H1 (cell line): ENCODE measurements around the gene TOPORS. TPM values are rescaled to one million over a fixed set of nuclear protein-coding genes. Genes with fewer than 3 reads are reported as not detected.

Experiments
- CTCF ChIA-PET: fragments of 300-600 bp; sonication (Branson Sonifier 250); formaldehyde crosslinking; loops from one replicate; lab custom pipeline; 2021; ENCODE audit not compliant: partially characterized antibody; lab: Charles Lee
- POLR2A ChIA-PET: fragments of 300-600 bp; sonication (Branson Sonifier 250); formaldehyde crosslinking; loops from one replicate; lab custom pipeline; 2021; ENCODE audit warnings: inconsistent platforms; ENCODE audit not compliant: partially characterized antibody; lab: Charles Lee
- DNase-seq, 2 experiments: peaks; one replicate each; pipeline versions ENCODE4 v3.0.0 to v3.0.0-alpha.2; 2010 to 2022; ENCODE audit warnings: low spot score in 2 of 2, low read depth in 1 of 2, mixed read lengths in 1 of 2
- FAIRE-seq: peaks from 2 replicates; lab custom pipeline; 2011; peaks lifted over from hg19 to GRCh38; lab: Jason Lieb, UNC
- H2AFZ ChIP-seq: 2 replicates; pipeline ENCODE4 v1.8.1; 2012; ENCODE audit warnings: low read length, inconsistent platforms
- H2AK5ac ChIP-seq: 2 replicates; pipeline ENCODE4 v1.6.1; 2013; ENCODE audit warnings: low read depth, low read length
- H2BK120ac ChIP-seq: replicated peaks from 2 replicates; pipeline ENCODE3; 2013; ENCODE audit warnings: low read depth, low read length, inconsistent platforms
- H2BK12ac ChIP-seq: 2 replicates; pipeline ENCODE4 v1.6.1; 2013; ENCODE audit warnings: low read depth, low read length
- H2BK15ac ChIP-seq: 2 replicates; pipeline ENCODE4 v1.6.1; 2013; ENCODE audit warnings: low read length
- H2BK20ac ChIP-seq: 2 replicates; pipeline ENCODE4 v1.6.1; 2013; ENCODE audit warnings: low read length
- H2BK5ac ChIP-seq: 2 replicates; pipeline ENCODE4 v1.6.1; 2013; ENCODE audit warnings: low read depth, low read length
- H3K14ac ChIP-seq: 2 replicates; pipeline ENCODE4 v1.6.1; 2013; ENCODE audit warnings: inconsistent platforms; ENCODE audit not compliant: insufficient read length
- H3K18ac ChIP-seq: 2 replicates; pipeline ENCODE4 v1.6.1; 2013; ENCODE audit warnings: low read length; ENCODE audit errors: extremely low read depth
- H3K23ac ChIP-seq: 2 replicates; pipeline ENCODE4 v1.6.1; 2013; ENCODE audit warnings: inconsistent platforms; ENCODE audit not compliant: insufficient read length
- H3K23me2 ChIP-seq: 2 replicates; pipeline ENCODE4 v1.6.1; 2013; ENCODE audit warnings: low read depth, low read length
- H3K27ac ChIP-seq: 2 replicates; pipeline ENCODE4 v1.6.1; 2011; ENCODE audit warnings: low read depth, low read length, inconsistent platforms
- H3K27me3 ChIP-seq, 4 experiments: replicated peaks in 1 of 4; 1 replicate in 1 of 4; 2 replicates in 3 of 4; pipeline versions ENCODE4 v1.6.1 to v1.8.1; 2011 to 2013; ENCODE audit warnings: low read length in 3 of 4, mild to moderate bottlenecking in 3 of 4, inconsistent platforms in 2 of 4, mixed read lengths in 2 of 4, moderate library complexity in 1 of 4; ENCODE audit not compliant: control insufficient read depth in 3 of 4, insufficient read depth in 3 of 4; ENCODE audit errors: extremely low read depth in 1 of 4
- H3K36me3 ChIP-seq, 4 experiments: 2 replicates each; pipeline versions ENCODE4 v1.6.1 to v1.8.1; 2011 to 2013; ENCODE audit warnings: mild to moderate bottlenecking in 4 of 4, low read length in 3 of 4, moderate library complexity in 2 of 4, control low read depth in 1 of 4, inconsistent platforms in 1 of 4; ENCODE audit not compliant: insufficient read depth in 4 of 4, control insufficient read depth in 2 of 4
- H3K4ac ChIP-seq: replicated peaks from 2 replicates; pipeline ENCODE3; 2013; ENCODE audit warnings: low read length, low read depth, mixed read lengths, inconsistent platforms; ENCODE audit not compliant: insufficient read length
- H3K4me1 ChIP-seq, 4 experiments: replicated peaks in 1 of 4; 1 replicate in 1 of 4; 2 replicates in 3 of 4; pipeline versions ENCODE4 v1.6.1 to v1.8.1; 2011 to 2013; ENCODE audit warnings: low read length in 3 of 4, inconsistent platforms in 2 of 4, mixed read lengths in 1 of 4; ENCODE audit not compliant: insufficient read depth in 4 of 4, control insufficient read depth in 3 of 4
- H3K4me2 ChIP-seq, 2 experiments: 2 replicates each; pipeline versions ENCODE4 v1.6.1 to v1.8.1; 2011 to 2013; ENCODE audit warnings: low read depth in 2 of 2, low read length in 2 of 2, control low read depth in 1 of 2, inconsistent platforms in 1 of 2, mild to moderate bottlenecking in 1 of 2; ENCODE audit not compliant: insufficient read depth in 1 of 2
- H3K4me3 ChIP-seq, 4 experiments: fragments of 200-600, 300-600 bp in 1 of 4; sonication (generic), shearing (Covaris generic), sonication (Bioruptor Twin) in 1 of 4; 2 replicates each; pipeline versions ENCODE4 v1.5.1 to v1.8.1; 2011 to 2016; ENCODE audit warnings: low read length in 4 of 4, low read depth in 3 of 4, control low read depth in 2 of 4, inconsistent platforms in 2 of 4, mild to moderate bottlenecking in 2 of 4, mixed read lengths in 1 of 4, moderate library complexity in 1 of 4; ENCODE audit not compliant: insufficient read depth in 2 of 4; ENCODE audit errors: extremely low read depth in 1 of 4
- H3K56ac ChIP-seq: replicated peaks from 2 replicates; pipeline ENCODE3; 2013; ENCODE audit warnings: low read depth, mild to moderate bottlenecking, mixed read lengths, low read length, inconsistent platforms; ENCODE audit not compliant: insufficient read length
- H3K79me1 ChIP-seq: 2 replicates; pipeline ENCODE4 v1.6.1; 2013; ENCODE audit warnings: low read depth, low read length, control low read depth
- H3K79me2 ChIP-seq, 2 experiments: 2 replicates each; pipeline versions ENCODE4 v1.6.1 to v1.8.1; 2012 to 2013; ENCODE audit warnings: low read length in 2 of 2, mild to moderate bottlenecking in 2 of 2, inconsistent platforms in 1 of 2; ENCODE audit not compliant: insufficient read depth in 2 of 2, control insufficient read depth in 1 of 2
- H3K9ac ChIP-seq, 4 experiments: replicated peaks in 1 of 4; 1 replicate in 1 of 4; 2 replicates in 3 of 4; pipeline versions ENCODE4 v1.6.1 to v1.8.1; 2011 to 2013; ENCODE audit warnings: low read depth in 3 of 4, low read length in 3 of 4, control low read depth in 2 of 4, mild to moderate bottlenecking in 2 of 4, moderate library complexity in 2 of 4, inconsistent platforms in 1 of 4; ENCODE audit errors: extremely low read depth in 1 of 4
- H3K9me3 ChIP-seq, 2 experiments: 2 replicates each; pipeline versions ENCODE4 v1.6.1 to v1.8.1; 2012 to 2013; ENCODE audit warnings: mild to moderate bottlenecking in 2 of 2, moderate library complexity in 2 of 2, control low read depth in 1 of 2, inconsistent platforms in 1 of 2, low read depth in 1 of 2, low read length in 1 of 2, mixed read lengths in 1 of 2; ENCODE audit not compliant: insufficient read depth in 2 of 2
- H4K20me1 ChIP-seq, 2 experiments: replicated peaks in 1 of 2; 2 replicates each; pipeline versions ENCODE3 to v1.8.1; 2011 to 2013; ENCODE audit warnings: inconsistent platforms in 2 of 2, low read length in 2 of 2, mild to moderate bottlenecking in 1 of 2; ENCODE audit not compliant: insufficient read depth in 2 of 2, control insufficient read depth in 1 of 2
- H4K5ac ChIP-seq: 2 replicates; pipeline ENCODE4 v1.6.1; 2013; ENCODE audit warnings: low read length, low read depth, mixed read lengths, inconsistent platforms; ENCODE audit not compliant: insufficient read length
- H4K8ac ChIP-seq: 2 replicates; pipeline ENCODE4 v1.8.0; 2013; ENCODE audit warnings: mild to moderate bottlenecking, moderate library complexity, low read length, inconsistent platforms; ENCODE audit not compliant: insufficient read depth; ENCODE audit errors: extremely low read depth
- H4K91ac ChIP-seq: replicated peaks from 2 replicates; pipeline ENCODE3; 2013; ENCODE audit warnings: low read length, mixed read lengths, inconsistent platforms; ENCODE audit not compliant: insufficient read length
- MAFK ChIP-seq: IDR thresholded peaks from 2 replicates; pipeline ENCODE4 v1.6.1; 2012; ENCODE audit warnings: low read depth, mild to moderate bottlenecking, improper control_type of control experiment, low read length
- NANOG ChIP-seq: IDR thresholded peaks from 2 replicates; pipeline ENCODE4 v1.6.1; 2011; ENCODE audit warnings: low read length, low read depth, mild to moderate bottlenecking, inconsistent platforms; ENCODE audit not compliant: insufficient read depth, poor library complexity, severe bottlenecking
- RAD21 ChIP-seq, 2 experiments: IDR thresholded peaks in 1 of 2; conservative IDR thresholded peaks in 1 of 2; 2 replicates each; pipeline ENCODE4 v1.6.1; 2011; ENCODE audit warnings: low read depth in 2 of 2, low read length in 2 of 2, improper control_type of control experiment in 1 of 2, inconsistent platforms in 1 of 2, mild to moderate bottlenecking in 1 of 2, moderate library complexity in 1 of 2
- RFX5 ChIP-seq: IDR thresholded peaks from 2 replicates; pipeline ENCODE4 v1.6.1; 2011; ENCODE audit warnings: low read depth, low read length, improper control_type of control experiment, borderline replicate concordance
- SIX5 ChIP-seq: IDR thresholded peaks from 2 replicates; pipeline ENCODE4 v1.6.1; 2011; ENCODE audit warnings: mild to moderate bottlenecking, low read depth, low read length
- SUZ12 ChIP-seq: fragments of 200-600 bp; sonication (generic); IDR thresholded peaks from 2 replicates; pipeline ENCODE4 v1.6.1; 2012; ENCODE audit warnings: mild to moderate bottlenecking, inconsistent platforms, low read length, moderate library complexity, mixed read lengths
- TBP ChIP-seq: IDR thresholded peaks from 2 replicates; pipeline ENCODE4 v1.6.1; 2011; ENCODE audit warnings: low read depth, low read length, improper control_type of control experiment
- USF2 ChIP-seq: IDR thresholded peaks from 2 replicates; pipeline ENCODE4 v1.6.1; 2011; ENCODE audit warnings: low read length, improper control_type of control experiment
- WGBS, 2 experiments: shearing (Covaris generic) in 1 of 2; methylation state at CpG; one replicate each; pipeline versions ENCODE4 v1.1.6 to v1.1.7; 2013 to 2015; ENCODE audit warnings: low lambda C conversion rate in 2 of 2, mixed read lengths in 2 of 2, inconsistent platforms in 1 of 2, low coverage in 1 of 2, missing lambda C conversion rate in 1 of 2; ENCODE audit not compliant: insufficient replicate concordance in 2 of 2, insufficient coverage in 1 of 2, insufficient read length in 1 of 2; ENCODE audit errors: extremely low coverage in 1 of 2, missing lambda C conversion rate in 1 of 2; 5-methylcytosine and 5-hydroxymethylcytosine counted together
- polyA plus RNA-seq, 7 experiments: library from polyadenylated mRNA; depleted of rRNA in 3 of 7; stranded (reverse) in 5 of 7; unstranded in 2 of 7; fragments of >200 nt in 5 of 7; fragments of 200-250 nt in 2 of 7; gene quantifications; 1 replicate in 5 of 7; 2 replicates in 1 of 7; 4 replicates in 1 of 7; pipeline versions ENCODE4 v1.2.1 to v1.2.3, GENCODE V29; 2011 to 2013; ENCODE audit warnings: missing spikeins in 2 of 7, mixed read lengths in 2 of 7
- total RNA-seq: library from RNA; stranded (reverse); fragmentation: NEBNext Ultra II Directional; extraction: Animal tissue kit (Norgen Biotek cat#: 25700); gene quantifications from 2 replicates; pipeline ENCODE4 v1.2.1, GENCODE V29; 2021
- TF ChIP-seq, protein P1 (sequence below), 3 experiments: IDR thresholded peaks; 1 replicate in 2 of 3; 2 replicates in 1 of 3; pipeline versions ENCODE4 v1.5.1 to v1.6.1; 2011; ENCODE audit warnings: low read length in 3 of 3, mild to moderate bottlenecking in 3 of 3, inconsistent platforms in 2 of 3, low read depth in 1 of 3, moderate library complexity in 1 of 3; ENCODE audit not compliant: insufficient read depth in 1 of 3; ENCODE audit errors: control extremely low read depth in 1 of 3

Gene TOPORS
- total and polyA plus RNA-seq, 2 of the 8 experiments (the other 6 are each of a cell fraction or from before 2014, with no cell fraction given) = 10.3 to 30.7 TPM

GRCh38 chr9:32577316-32577715, 24.9 kb upstream of the TOPORS start:
- H3K4ac ChIP-seq = no peak overlapping the region
- no peak overlapping the region for H2BK20ac ChIP-seq
- H3K9ac ChIP-seq = no peak overlapping the region
- H2AK5ac ChIP-seq = no peak overlapping the region
- DNase-seq (no peak), FAIRE-seq (no peak)
- no peak overlapping the region for H3K4me2 ChIP-seq
- no peak overlapping the region for H2BK120ac ChIP-seq
- ChIA-PET CTCF (interaction anchor here (7.4 to 12.2 kb wide), 2 partner anchors 13 to 199 kb away, joined by 70 to 248 read pairs; no protein-coding TSS in a partner anchor), POLR2A (no interaction called here)
- H2BK12ac ChIP-seq = no peak overlapping the region
- H3K18ac ChIP-seq = no peak overlapping the region
- no peaks in the 10 kb centered on the region for H4K20me1 ChIP-seq
- WGBS, 2 experiments = 85% methylated on average over 3 of the region's 3 CpGs; no CpG with 5 or more reads in 1 of the 2 experiments
- no peak overlapping the region for H2AFZ ChIP-seq
- peaks cover 0 to 3% of the 10 kb centered on the region in 2 experiments; a peak in 2 of 4 replicates for H3K79me2 ChIP-seq
- peaks cover 6% of the 10 kb centered on the region for H3K23me2 ChIP-seq
- no peak overlapping the region for H3K4me3 ChIP-seq
- no peak overlapping the region for H2BK15ac ChIP-seq
- no peak overlapping the region for H4K8ac ChIP-seq
- no peak overlapping the region for H3K23ac ChIP-seq
- H2BK5ac ChIP-seq = no peak overlapping the region
- H3K36me3 ChIP-seq = no peaks in the 10 kb centered on the region
- no peak overlapping the region for H3K27ac ChIP-seq
- H4K91ac ChIP-seq = no peak overlapping the region
- H3K14ac ChIP-seq = no peak overlapping the region
- no peaks in the 10 kb centered on the region for H3K79me1 ChIP-seq
- no peaks in the 10 kb centered on the region for H3K27me3 ChIP-seq
- H3K4me1 ChIP-seq = peaks cover 0 to 4% (median 0%) of the 10 kb centered on the region in 4 experiments; a peak in 1 of 7 replicates
- H4K5ac ChIP-seq = no peak overlapping the region
- no peaks in the 10 kb centered on the region for H3K9me3 ChIP-seq
- H3K56ac ChIP-seq = no peak overlapping the region
- TF ChIP-seq RFX5 (no peak), SIX5 (no peak), TBP (no peak), RAD21 (IDR thresholded peaks at IDR 0.05 in 1 of 2, conservative IDR thresholded peaks at IDR 0.05 in 1 of 2; ENCODE audit: low read depth in 2 of 2, low read length in 2 of 2) (no peak), SUZ12 (no peak), NANOG (no peak), MAFK (no peak), USF2 (no peak)
- TF ChIP-seq, protein P1, sequence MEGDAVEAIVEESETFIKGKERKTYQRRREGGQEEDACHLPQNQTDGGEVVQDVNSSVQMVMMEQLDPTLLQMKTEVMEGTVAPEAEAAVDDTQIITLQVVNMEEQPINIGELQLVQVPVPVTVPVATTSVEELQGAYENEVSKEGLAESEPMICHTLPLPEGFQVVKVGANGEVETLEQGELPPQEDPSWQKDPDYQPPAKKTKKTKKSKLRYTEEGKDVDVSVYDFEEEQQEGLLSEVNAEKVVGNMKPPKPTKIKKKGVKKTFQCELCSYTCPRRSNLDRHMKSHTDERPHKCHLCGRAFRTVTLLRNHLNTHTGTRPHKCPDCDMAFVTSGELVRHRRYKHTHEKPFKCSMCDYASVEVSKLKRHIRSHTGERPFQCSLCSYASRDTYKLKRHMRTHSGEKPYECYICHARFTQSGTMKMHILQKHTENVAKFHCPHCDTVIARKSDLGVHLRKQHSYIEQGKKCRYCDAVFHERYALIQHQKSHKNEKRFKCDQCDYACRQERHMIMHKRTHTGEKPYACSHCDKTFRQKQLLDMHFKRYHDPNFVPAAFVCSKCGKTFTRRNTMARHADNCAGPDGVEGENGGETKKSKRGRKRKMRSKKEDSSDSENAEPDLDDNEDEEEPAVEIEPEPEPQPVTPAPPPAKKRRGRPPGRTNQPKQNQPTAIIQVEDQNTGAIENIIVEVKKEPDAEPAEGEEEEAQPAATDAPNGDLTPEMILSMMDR (IDR thresholded peaks at IDR 0.05; ENCODE audit: control extremely low read depth in 1 of 3, insufficient read depth in 1 of 3, low read depth in 1 of 3, low read length in 3 of 3) = no peak
